HTERT RPE-1 (cell line): ENCODE data around the gene ARHGAP1.
"Not testable (repeated sequence)": the region's sequence is repeated elsewhere in the genome, so short reads cannot be mapped to it uniquely, and the experiment has no call there.

Experiments
- in situ Hi-C: fragments of 300-500 bp; cut with MboI; formaldehyde crosslinking; loops from 4 replicates; pipeline ENCODE4 v1.14.3; 2020; ENCODE audit warnings: low sequenced_read_pairs

ARHGAP1 gene

GRCh38 chr11:46675288-46675851, 25.0 kb downstream of the ARHGAP1 start:
- in situ Hi-C loops = no loop called here

- in situ Hi-C loops = no loop called here
Observed at GRCh38 chr11:46674463-46675287, 25.7 kb downstream of the ARHGAP1 start.

- in situ Hi-C loops = no loop called here
Observed at GRCh38 chr11:46673713-46674462, 26.5 kb downstream of the ARHGAP1 start.

GRCh38 chr11:46672381-46672839, 28.0 kb downstream of the ARHGAP1 start:
- in situ Hi-C loops = no loop called here

- in situ Hi-C loops = no loop called here
Observed at GRCh38 chr11:46671958-46672315, 28.5 kb downstream of the ARHGAP1 start.

- in situ Hi-C loops = not testable (repeated sequence)
Observed at GRCh38 chr11:46670521-46670920, 29.9 kb downstream of the ARHGAP1 start.

- in situ Hi-C loops = no loop called here
Observed at GRCh38 chr11:46669711-46670139, 30.7 kb downstream of the ARHGAP1 start.

- in situ Hi-C loops = no loop called here
Observed at GRCh38 chr11:46668480-46669085, 31.8 kb downstream of the ARHGAP1 start.

- in situ Hi-C loops = no loop called here
Observed at GRCh38 chr11:46667043-46667481, 33.4 kb downstream of the ARHGAP1 start.

GRCh38 chr11:46666516-46666915, 33.9 kb downstream of the ARHGAP1 start:
- in situ Hi-C loops = no loop called here

GRCh38 chr11:46665356-46665755, 35.1 kb downstream of the ARHGAP1 start:
- in situ Hi-C loops = no loop called here

GRCh38 chr11:46664612-46665011, 35.8 kb downstream of the ARHGAP1 start:
- in situ Hi-C loops = no loop called here

- in situ Hi-C loops = no loop called here
Observed at GRCh38 chr11:46663277-46663940, 37.0 kb downstream of the ARHGAP1 start.

- in situ Hi-C loops = no loop called here
Observed at GRCh38 chr11:46662366-46662765, 38.1 kb downstream of the ARHGAP1 start.

GRCh38 chr11:46661836-46662235, 38.6 kb downstream of the ARHGAP1 start:
- in situ Hi-C loops = no loop called here

- in situ Hi-C loops = no loop called here
Observed at GRCh38 chr11:46659908-46660307, 40.5 kb downstream of the ARHGAP1 start.

- in situ Hi-C loops = no loop called here
Observed at GRCh38 chr11:46658259-46658658, 42.2 kb downstream of the ARHGAP1 start.

- in situ Hi-C loops = no loop called here
Observed at GRCh38 chr11:46657186-46657585, 43.2 kb downstream of the ARHGAP1 start.

GRCh38 chr11:46655631-46656030, 44.8 kb downstream of the ARHGAP1 start:
- in situ Hi-C loops = no loop called here

GRCh38 chr11:46649180-46649738, 51.2 kb downstream of the ARHGAP1 start:
- in situ Hi-C loops = no loop called here
